Thoracic aorta (tissue), 2 donors: Measurements from ENCODE around the gene KIF6. TPM values are rescaled to one million over a fixed set of nuclear protein-coding genes. Genes with fewer than 3 reads are reported as not detected.

Experiments
- ATAC-seq: fragments of 150-250 bp; one replicate; pipeline ENCODE4 v1.8.0; 2017; ENCODE audit warnings: low read depth; ENCODE audit not compliant: insufficient number of reproducible peaks, low FRiP score
- DNase-seq: peaks from one replicate; pipeline ENCODE4 v3.0.0-alpha.2; 2020; ENCODE audit warnings: low spot score
- H3K27ac ChIP-seq, 2 donors: fragments of 200-600 bp; sonication (generic); 1 replicate in 1 of 2; 2 replicates in 1 of 2; pipeline ENCODE4 v1.5.1; 2016; ENCODE audit warnings: mild to moderate bottlenecking in 2 of 2, moderate library complexity in 2 of 2
- H3K27me3 ChIP-seq: fragments of 200-600 bp; sonication (generic); replicated peaks from 2 replicates; pipeline ENCODE4 v1.6.0; 2016; ENCODE audit warnings: mild to moderate bottlenecking; ENCODE audit not compliant: insufficient read depth
- H3K36me3 ChIP-seq: fragments of 200-600 bp; sonication (generic); one replicate; pipeline ENCODE4 v1.5.1; 2016
- H3K4me1 ChIP-seq, 2 donors: fragments of 200-600 bp; sonication (generic); 1 replicate in 1 of 2; 2 replicates in 1 of 2; pipeline versions ENCODE4 v1.5.1 to v1.6.0; 2016; ENCODE audit warnings: low read depth in 2 of 2, mild to moderate bottlenecking in 1 of 2; ENCODE audit not compliant: control insufficient read depth in 1 of 2
- H3K4me3 ChIP-seq: fragments of 200-600 bp; sonication (generic); 2 replicates; pipeline ENCODE4 v1.5.1; 2016; ENCODE audit warnings: mild to moderate bottlenecking
- H3K9me3 ChIP-seq: fragments of 200-600 bp; sonication (generic); 2 replicates; pipeline ENCODE4 v1.5.1; 2016
- total RNA-seq, 2 donors: library from RNA; depleted of rRNA; stranded (reverse); fragments of >200 nt; gene quantifications; one replicate each; pipeline versions ENCODE4 v1.1.0 to v1.2.3, GENCODE V29; 2016
- TF ChIP-seq, protein P1 (sequence below): fragments of 200-600 bp; sonication (generic); IDR thresholded peaks from one replicate; pipeline ENCODE4 v1.5.1; 2019; ENCODE audit warnings: antibody characterized with exemption

The KIF6 gene
- total RNA-seq, 2 donors from 2014 or later: not detected

DNA sequence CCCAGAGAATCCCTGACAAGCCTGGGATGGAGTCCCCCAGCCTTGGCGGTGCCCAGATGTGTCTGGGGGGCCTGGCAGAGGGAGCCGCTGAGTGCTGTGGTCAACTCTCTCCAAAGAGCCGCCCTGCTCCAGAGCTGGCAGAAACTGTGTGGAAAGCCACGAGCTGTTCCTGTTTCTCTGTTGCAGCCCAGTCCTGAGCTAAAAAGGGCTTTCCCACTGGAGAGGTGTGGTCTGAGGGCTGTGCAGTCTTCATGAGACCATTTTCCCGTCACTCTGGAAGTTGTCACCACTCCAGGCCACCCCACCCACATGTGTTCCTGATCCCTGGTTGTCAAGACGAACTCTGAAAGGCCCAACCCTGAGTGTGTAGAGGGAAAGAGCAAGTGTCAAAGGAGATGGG lies 303.0 kb downstream of the KIF6 start:
- Histone ChIP-seq H3K4me1 (peaks cover 14 to 39% of the 10 kb centered on the region in 2 donors), H3K27me3 (no peaks in the 10 kb centered on the region), H3K27ac (peak overlapping the region; percentile 41 to 73), H3K4me3 (no peak overlapping the region), H3K9me3 (no peaks in the 10 kb centered on the region), H3K36me3 (no peaks in the 10 kb centered on the region)
- TF ChIP-seq, protein P1, sequence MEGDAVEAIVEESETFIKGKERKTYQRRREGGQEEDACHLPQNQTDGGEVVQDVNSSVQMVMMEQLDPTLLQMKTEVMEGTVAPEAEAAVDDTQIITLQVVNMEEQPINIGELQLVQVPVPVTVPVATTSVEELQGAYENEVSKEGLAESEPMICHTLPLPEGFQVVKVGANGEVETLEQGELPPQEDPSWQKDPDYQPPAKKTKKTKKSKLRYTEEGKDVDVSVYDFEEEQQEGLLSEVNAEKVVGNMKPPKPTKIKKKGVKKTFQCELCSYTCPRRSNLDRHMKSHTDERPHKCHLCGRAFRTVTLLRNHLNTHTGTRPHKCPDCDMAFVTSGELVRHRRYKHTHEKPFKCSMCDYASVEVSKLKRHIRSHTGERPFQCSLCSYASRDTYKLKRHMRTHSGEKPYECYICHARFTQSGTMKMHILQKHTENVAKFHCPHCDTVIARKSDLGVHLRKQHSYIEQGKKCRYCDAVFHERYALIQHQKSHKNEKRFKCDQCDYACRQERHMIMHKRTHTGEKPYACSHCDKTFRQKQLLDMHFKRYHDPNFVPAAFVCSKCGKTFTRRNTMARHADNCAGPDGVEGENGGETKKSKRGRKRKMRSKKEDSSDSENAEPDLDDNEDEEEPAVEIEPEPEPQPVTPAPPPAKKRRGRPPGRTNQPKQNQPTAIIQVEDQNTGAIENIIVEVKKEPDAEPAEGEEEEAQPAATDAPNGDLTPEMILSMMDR: no peak
- ATAC-seq (peak; percentile 87), DNase-seq (no peak)

DNA sequence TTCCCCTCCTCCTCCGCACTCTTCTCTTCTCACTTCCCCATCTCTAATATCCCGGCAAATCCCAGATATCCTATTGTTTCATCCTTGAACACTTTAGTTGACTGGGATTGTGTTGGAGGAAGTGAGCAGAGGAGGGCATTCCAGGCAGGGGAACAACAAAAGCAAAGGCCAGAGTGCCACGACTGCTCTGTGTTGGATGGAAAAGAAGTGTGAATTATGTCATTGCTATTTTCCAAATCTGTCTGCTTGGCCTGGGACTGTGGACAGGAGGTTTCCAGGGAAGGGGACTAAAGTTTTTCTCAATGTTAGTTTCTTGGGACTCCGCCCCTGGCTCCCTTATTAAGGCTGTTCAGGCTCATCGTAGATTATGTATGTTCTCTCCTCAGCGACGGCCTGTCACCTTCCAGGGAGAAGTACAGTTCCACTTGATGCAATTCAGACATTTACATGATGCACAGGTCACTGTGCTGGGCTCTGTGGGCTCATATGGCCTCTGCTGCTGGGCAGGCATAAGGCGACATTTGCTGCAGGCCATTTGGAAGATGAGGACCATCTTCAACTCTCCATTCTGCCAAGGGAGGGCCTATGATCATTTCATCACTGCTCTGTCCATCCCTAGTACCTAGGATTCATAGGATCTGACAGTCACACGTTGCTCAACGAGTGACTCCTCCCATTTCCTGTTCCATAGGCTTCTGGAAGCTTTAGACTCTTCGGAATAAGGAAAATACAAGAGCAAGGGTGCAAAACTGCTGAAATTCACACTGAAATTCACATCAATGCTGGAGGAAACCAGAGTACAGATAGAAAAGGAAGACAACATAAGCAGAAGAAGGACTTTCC lies 303.6 kb downstream of the KIF6 start:
- DNase-seq: no peak
- no peak overlapping the region for H3K4me3 ChIP-seq
- no peaks in the 10 kb centered on the region for H3K27me3 ChIP-seq
- peaks cover 14 to 39% of the 10 kb centered on the region in 2 donors for H3K4me1 ChIP-seq
- TF ChIP-seq, protein P1: no peak
- no peaks in the 10 kb centered on the region for H3K36me3 ChIP-seq
- H3K9me3 ChIP-seq: no peaks in the 10 kb centered on the region
- peak overlapping the region; percentile 41 to 73 for H3K27ac ChIP-seq
- no peak for ATAC-seq

DNA sequence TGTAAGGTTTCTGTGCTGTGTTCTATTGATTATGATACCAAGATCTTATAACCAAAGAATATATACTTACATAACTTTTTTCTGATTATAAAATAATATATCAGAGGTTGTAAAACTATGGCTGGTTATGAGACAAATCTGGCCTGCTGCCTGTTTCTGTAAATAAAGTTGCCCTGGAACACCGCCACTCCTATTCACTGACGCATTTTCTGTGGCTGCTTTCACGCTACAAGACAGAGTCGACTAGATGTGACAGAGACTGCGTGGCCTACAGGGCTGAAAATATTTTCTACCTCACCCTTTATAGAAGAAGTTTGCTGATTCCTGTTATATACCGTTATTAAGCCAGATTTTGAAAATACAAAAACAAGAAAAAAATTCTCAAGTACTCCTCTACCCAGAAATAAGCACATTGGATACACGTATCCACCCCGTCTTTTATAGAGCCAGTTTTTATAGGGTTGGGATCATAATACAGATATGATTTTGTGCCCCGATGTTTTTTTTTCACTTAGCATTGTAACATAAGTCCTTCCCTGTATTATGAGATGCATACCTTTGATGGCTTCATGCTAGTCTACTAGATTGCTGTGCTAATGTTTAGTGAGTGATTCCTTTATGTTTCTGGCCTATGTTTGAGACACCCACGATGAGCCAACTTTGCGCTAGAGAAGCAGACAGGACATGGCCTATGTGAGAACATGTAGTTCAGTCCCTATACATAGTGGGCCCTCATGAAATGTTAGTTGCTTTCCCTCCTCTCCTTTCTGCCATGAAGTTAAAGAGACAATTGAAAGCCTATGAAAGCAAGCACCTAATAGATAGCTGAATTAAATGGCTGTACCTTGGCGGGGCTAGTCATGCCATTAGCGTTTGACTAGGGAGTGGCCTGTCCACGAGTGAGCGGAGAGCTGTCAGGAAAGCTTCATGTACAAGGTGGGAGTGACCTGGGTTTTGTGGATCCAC lies 304.6 kb downstream of the KIF6 start:
- no peak for ATAC-seq
- Histone ChIP-seq H3K4me3 (no peak overlapping the region), H3K27ac (peak overlapping the region; percentile 41 to 73), H3K36me3 (no peaks in the 10 kb centered on the region), H3K4me1 (peaks cover 14 to 32% of the 10 kb centered on the region in 2 donors), H3K27me3 (no peaks in the 10 kb centered on the region), H3K9me3 (no peaks in the 10 kb centered on the region)
- no peak for DNase-seq
- TF ChIP-seq, protein P1: no peak

DNA sequence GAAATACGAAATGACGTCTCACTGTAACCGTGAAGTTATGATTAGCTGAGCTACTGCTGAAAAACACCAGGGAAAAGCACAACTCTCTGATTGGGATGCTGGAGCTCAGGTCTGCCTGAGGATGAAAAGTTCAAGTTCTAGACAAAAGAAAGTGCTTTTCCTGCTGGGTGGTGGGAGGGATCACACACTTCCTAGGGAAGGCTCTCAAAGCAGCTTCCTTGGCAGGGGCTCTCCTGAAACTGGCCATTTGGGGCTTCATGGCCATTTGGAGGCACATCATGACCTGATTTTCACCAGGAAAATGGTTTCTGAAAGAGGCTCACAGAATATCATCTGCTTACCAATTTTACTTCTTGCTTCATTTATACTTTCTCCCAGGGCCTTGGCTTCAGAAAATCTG lies 305.6 kb downstream of the KIF6 start:
- no peak overlapping the region for H3K4me3 ChIP-seq
- TF ChIP-seq, protein P1: no peak
- no peaks in the 10 kb centered on the region for H3K36me3 ChIP-seq
- no peak for DNase-seq
- H3K9me3 ChIP-seq: no peaks in the 10 kb centered on the region
- H3K27me3 ChIP-seq: no peaks in the 10 kb centered on the region
- H3K27ac ChIP-seq: no peak overlapping the region
- no peak for ATAC-seq
- peaks cover 14 to 32% of the 10 kb centered on the region in 2 donors for H3K4me1 ChIP-seq

DNA sequence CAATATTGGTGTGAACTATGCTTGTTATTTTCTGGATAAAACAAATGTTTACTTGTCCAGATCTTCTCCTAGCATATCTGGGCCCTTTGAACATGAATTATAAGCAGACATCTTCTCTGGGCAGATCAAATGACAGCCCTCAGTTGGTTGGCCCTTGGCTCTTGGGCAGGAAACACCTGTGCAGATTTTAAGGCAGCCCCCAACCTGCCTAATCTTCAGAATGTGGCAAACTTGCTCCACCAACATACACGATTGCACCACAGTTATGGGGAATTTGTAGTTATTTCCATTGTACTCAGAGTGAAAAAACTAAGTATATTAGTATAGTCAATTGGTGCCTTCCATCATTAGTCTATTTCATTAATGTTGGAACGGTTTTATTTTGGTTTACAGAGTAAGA lies 307.8 kb downstream of the KIF6 start:
- ATAC-seq (no peak), DNase-seq (no peak)
- Histone ChIP-seq H3K4me1 (peaks cover 14 to 30% of the 10 kb centered on the region in 2 donors), H3K36me3 (no peaks in the 10 kb centered on the region), H3K9me3 (no peaks in the 10 kb centered on the region), H3K27ac (no peak overlapping the region), H3K4me3 (no peak overlapping the region), H3K27me3 (no peaks in the 10 kb centered on the region)
- TF ChIP-seq, protein P1: no peak
